Astrocyte (in vitro differentiated cells and primary cell): ENCODE measurements around the gene RAD51B.

ENCODE experiments used
- EZH2 ChIP-seq: IDR thresholded peaks from 2 replicates; pipeline ENCODE4 v1.6.1; 2012; ENCODE audit warnings: mild to moderate bottlenecking, low read length, inconsistent platforms; ENCODE audit not compliant: insufficient read depth
- TF ChIP-seq, protein P1 (sequence below): IDR thresholded peaks from 2 replicates; pipeline ENCODE4 v1.5.1; 2011; ENCODE audit warnings: low read depth, mild to moderate bottlenecking, inconsistent platforms, low read length, moderate library complexity; ENCODE audit not compliant: insufficient read depth

DNA sequence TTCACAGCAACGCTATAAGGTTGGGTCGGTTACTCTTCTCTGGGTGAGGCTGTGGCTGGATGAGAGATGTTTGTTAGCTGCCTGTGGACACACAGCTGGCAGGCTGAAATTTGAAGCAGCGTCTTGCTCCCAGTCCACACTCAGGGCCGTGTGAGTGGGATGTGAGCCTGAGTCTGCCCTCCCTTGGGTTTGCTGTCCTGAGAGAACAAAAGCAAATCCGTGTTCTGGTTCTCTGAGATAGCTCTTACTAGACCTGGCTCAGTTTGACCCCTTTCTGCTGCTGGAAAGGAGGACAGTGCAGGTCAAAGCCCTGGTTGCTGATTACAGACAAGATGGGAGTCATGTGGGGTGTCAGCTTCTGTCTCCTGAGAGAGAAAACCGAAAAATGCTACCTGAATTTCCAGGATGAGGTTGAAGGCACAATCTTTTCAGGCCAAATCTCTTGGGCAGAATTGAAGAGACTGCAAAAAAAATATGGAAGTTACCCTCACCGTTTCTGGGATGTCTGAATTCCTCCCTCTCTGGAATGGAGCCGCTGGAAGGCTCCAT is 702.5 kb downstream of the RAD51B start:
- TF ChIP-seq, protein P1, sequence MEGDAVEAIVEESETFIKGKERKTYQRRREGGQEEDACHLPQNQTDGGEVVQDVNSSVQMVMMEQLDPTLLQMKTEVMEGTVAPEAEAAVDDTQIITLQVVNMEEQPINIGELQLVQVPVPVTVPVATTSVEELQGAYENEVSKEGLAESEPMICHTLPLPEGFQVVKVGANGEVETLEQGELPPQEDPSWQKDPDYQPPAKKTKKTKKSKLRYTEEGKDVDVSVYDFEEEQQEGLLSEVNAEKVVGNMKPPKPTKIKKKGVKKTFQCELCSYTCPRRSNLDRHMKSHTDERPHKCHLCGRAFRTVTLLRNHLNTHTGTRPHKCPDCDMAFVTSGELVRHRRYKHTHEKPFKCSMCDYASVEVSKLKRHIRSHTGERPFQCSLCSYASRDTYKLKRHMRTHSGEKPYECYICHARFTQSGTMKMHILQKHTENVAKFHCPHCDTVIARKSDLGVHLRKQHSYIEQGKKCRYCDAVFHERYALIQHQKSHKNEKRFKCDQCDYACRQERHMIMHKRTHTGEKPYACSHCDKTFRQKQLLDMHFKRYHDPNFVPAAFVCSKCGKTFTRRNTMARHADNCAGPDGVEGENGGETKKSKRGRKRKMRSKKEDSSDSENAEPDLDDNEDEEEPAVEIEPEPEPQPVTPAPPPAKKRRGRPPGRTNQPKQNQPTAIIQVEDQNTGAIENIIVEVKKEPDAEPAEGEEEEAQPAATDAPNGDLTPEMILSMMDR = no peak
- no peak for TF ChIP-seq EZH2
